Activated CD8-positive, alpha-beta memory T cell treated with anti-CD3 and anti-CD28 coated beads, Interleukin-2, amount 50 U/mL, for 24 hours (primary cell): ENCODE data around the gene TRMT61A.

Experiments
- DNase-seq: peaks from one replicate; pipeline ENCODE4 v3.0.0-alpha.2; 2020; ENCODE audit errors: extremely low read depth

Gene TRMT61A

GRCh38 chr14:103563226-103563620 is 34.2 kb downstream of the TRMT61A start:
- DNase-seq, result no peak

- no peak for DNase-seq
These were observed 35.0 kb downstream of the TRMT61A start for GRCh38 chr14:103563844-103564505.

GRCh38 chr14:103568952-103569351 is 40.0 kb downstream of the TRMT61A start:
- no peak for DNase-seq

DNA sequence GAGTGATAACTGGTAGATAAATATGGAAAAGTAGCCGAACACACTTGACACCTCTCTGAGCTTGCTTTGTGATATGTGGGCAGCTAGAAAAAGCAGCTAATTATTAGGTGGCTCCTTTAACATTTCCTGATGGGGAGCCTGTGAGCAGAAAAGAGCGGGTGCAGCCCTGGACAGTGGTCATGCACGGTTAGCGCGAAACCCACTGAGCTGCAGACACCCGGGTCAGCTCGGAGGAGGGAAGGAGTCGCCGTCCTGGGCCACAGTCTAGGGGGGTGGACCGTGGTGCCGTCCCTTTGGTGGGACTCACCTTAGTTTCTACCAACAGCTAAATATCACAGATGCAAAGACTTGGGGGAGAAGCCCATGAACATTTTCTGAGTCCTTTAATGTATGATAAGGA is 40.4 kb downstream of the TRMT61A start:
- no peak for DNase-seq

DNA sequence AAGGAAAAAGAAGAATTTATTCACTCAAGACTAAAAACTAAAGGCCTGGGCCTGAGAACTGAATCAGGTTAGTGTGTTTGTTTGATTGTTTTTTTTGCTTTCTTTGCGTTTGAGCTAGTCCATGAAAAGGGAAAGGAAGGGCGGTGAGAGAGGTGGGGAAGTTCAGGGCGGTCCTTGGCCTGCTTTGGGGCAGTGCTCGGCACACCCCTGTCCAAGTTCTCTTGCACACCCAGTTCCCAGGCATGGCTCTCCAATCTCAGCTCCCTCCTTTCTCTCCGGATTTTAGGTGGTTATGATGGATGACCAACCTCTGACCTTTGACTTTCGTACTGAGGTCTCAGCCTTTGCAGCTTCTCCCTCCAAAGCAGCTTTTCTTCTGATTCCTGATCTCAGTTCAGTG is 45.1 kb downstream of the TRMT61A start:
- DNase-seq, result no peak

- no peak for DNase-seq
These were observed 45.8 kb downstream of the TRMT61A start for GRCh38 chr14:103574707-103575285.

DNA sequence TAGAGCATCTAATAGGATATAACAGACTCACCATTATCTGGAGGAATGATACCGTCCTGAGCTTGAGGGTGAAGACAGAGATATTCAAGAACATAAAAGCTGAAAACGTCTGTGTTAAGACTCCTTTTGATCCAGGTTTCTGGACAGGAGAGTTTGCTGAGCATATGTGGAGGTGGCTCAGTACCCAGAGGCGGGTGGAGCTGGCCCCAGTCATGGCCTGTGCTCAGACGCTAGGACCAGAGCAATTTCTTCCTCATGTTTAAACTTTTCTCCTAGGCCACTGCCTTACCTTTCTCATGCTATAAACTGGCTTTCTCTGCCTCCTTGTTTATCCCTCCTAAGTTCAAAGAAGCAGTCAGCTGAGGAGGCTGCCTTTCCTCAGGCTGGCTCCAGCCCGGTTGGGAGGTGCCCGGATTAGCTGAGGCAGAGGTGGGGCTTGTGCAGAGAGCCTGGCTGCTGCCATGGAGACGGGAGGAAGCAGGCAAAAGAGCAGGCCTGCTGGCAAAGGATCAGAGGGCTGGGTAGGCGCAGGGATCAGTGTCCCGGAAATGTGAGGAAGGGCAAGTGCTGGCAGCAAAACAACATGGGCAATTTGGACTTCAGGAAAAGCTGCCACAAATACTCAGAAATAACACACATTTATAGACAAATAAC is 47.5 kb downstream of the TRMT61A start:
- DNase-seq, result no peak

GRCh38 chr14:103578401-103579075 is 49.5 kb downstream of the TRMT61A start:
- DNase-seq, result no peak

GRCh38 chr14:103581206-103581605 is 52.2 kb downstream of the TRMT61A start:
- no peak for DNase-seq

DNA sequence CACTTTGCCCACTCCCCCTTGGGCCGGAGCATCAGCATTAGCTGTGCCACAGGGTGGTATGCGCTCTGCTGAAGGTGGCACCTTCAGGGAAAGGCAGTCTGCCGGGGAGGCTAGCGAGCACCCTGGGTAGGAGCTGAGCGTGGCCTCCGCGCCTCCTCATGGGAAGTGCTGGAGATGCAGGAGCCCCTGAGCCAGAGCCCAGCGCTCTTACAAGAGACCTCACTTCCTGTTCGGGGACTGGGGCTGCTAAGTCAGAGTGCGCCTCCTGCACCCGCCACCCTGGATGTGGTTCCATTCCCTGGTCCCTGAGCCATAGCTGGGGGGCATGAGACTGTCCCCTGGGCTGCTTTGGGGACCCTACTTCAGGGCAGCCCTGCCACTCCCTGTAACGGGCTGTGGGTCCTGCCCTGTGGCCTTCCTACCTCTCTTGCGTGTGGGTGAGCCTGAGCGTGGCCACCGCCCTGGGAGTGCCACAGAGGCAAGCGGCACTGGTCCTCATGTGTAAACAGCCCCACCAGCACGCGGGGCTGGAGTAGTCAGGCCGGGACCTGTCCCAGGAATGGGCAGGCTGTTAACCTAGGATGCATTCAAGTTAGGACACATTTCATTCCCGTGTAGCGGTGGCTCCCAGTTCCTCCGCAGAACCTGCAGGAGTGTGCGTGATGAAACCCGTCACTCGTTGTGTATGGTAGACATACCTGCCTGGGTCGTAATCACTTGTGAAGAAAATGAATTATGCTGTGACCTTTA is 53.1 kb downstream of the TRMT61A start:
- DNase-seq, result no peak

DNA sequence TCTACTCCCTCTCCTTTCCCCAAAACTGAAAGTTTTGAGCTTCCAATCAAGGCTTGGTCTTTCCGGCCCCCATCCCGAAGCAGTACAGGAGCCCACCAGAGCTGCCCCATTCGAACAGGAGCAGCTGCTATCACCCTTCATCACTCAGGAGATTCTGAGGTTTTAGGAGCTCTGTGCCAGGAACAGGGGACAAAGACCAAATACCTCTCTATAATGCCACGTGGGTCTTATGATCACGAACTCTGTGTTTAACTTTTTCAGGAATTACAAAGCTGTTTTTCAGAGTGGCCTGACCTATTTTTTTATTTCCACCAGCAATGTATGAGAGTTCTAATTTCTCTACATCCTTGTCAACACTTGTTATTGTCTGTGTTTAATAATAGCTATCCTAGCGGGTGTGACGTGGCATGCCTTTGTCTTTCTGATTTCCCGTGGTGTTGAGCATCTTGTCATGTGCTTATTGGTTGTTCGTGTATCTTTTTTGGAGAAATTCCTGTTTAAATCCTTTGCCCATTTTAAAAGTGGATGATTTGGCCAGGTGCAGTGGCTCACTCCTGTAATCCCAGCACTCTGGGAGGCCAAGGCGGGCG is 55.4 kb downstream of the TRMT61A start:
- DNase-seq, result no peak
